ENCODE measurements around the gene SKAP2.

SKAP2 gene

GRCh38 chr7:26864309-26865093 is at the start of gene SKAP2:
Gene SKAP2, minus strand, starts transcription at chr7:26864590. Its CDS starts 161 bp downstream, at chr7:26864429.
- H3K4me1 Mint-ChIP-seq (ENCODE audit: low read depth) = peaks cover 10% of the 10 kb centered on the region
- H3K9me3 Mint-ChIP-seq = peaks cover 8% of the 10 kb centered on the region
- H3K27ac Mint-ChIP-seq = peak within 1 kb of the TSS; percentile 58
- peaks cover 52% of the 10 kb centered on the region for H3K27me3 Mint-ChIP-seq (ENCODE audit: low read depth)
- H3K4me3 Mint-ChIP-seq = peak within 1 kb of the TSS; percentile 88
- peaks cover 4% of the 10 kb centered on the region for H3K36me3 Mint-ChIP-seq (ENCODE audit: low read depth)

GRCh38 chr7:26912933-26913536 is 48.6 kb upstream of the SKAP2 start:
- H3K27ac Mint-ChIP-seq = no peak overlapping the region
- H3K4me1 Mint-ChIP-seq (ENCODE audit: low read depth) = no peaks in the 10 kb centered on the region
- H3K27me3 Mint-ChIP-seq (ENCODE audit: low read depth) = peaks cover 7% of the 10 kb centered on the region
- H3K4me3 Mint-ChIP-seq = no peak overlapping the region
- H3K9me3 Mint-ChIP-seq = no peaks in the 10 kb centered on the region
- H3K36me3 Mint-ChIP-seq (ENCODE audit: low read depth) = no peaks in the 10 kb centered on the region

DNA sequence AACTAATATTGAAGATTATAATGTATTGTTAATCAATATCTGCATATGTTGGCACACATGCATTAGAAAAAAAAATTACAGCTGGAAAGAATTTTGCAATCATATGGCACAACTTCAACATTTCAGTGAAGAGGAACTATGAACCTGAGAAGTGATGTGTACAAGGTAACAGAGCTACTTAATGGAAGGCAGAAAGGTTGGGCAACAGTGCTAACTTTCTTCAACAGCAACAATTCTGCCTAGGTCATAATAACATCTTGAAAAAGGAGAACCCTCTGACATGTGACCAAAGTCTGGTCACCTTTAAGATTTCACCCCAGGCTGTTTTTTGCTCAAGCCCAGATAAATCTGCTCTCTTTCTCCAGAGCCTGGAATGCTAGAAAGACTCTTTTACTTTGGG is 47.9 kb upstream of the SKAP2 start:
- Mint-ChIP-seq H3K27me3 (ENCODE audit: low read depth) (peaks cover 7% of the 10 kb centered on the region), H3K9me3 (no peaks in the 10 kb centered on the region), H3K4me3 (no peak overlapping the region), H3K36me3 (ENCODE audit: low read depth) (no peaks in the 10 kb centered on the region), H3K27ac (no peak overlapping the region), H3K4me1 (ENCODE audit: low read depth) (no peaks in the 10 kb centered on the region)

DNA sequence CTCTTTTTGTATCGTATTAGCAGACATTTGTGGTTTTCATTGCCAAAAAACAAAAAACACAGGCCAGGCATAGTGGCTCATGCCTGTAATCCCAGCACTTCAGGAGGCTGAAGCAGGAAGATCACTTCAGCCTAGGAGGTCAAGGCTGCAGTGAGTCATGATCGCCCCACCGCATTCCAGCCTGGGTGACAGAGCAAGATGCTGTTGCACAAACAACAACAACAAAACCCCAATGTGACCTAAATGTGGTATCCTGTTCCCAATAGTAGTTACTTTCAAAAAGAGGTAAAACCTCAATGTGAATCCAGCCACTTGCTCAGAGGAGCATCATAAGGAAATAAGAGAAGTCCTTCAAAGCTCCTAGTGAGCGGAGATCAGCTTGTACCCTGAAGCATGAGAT is 45.8 kb upstream of the SKAP2 start:
- Mint-ChIP-seq H3K4me1 (ENCODE audit: low read depth) (no peaks in the 10 kb centered on the region), H3K27ac (no peak overlapping the region), H3K9me3 (no peaks in the 10 kb centered on the region), H3K36me3 (ENCODE audit: low read depth) (no peaks in the 10 kb centered on the region), H3K27me3 (ENCODE audit: low read depth) (peaks cover 2% of the 10 kb centered on the region), H3K4me3 (no peak overlapping the region)

GRCh38 chr7:26900251-26900650 is 35.9 kb upstream of the SKAP2 start:
- no peaks in the 10 kb centered on the region for H3K9me3 Mint-ChIP-seq
- no peak overlapping the region for H3K4me3 Mint-ChIP-seq
- no peaks in the 10 kb centered on the region for H3K36me3 Mint-ChIP-seq (ENCODE audit: low read depth)
- H3K27me3 Mint-ChIP-seq (ENCODE audit: low read depth) = peaks cover 3% of the 10 kb centered on the region
- H3K4me1 Mint-ChIP-seq (ENCODE audit: low read depth) = no peaks in the 10 kb centered on the region
- no peak overlapping the region for H3K27ac Mint-ChIP-seq

GRCh38 chr7:26899519-26899918 is 35.1 kb upstream of the SKAP2 start:
- peaks cover 3% of the 10 kb centered on the region for H3K27me3 Mint-ChIP-seq (ENCODE audit: low read depth)
- no peaks in the 10 kb centered on the region for H3K36me3 Mint-ChIP-seq (ENCODE audit: low read depth)
- H3K27ac Mint-ChIP-seq = no peak overlapping the region
- H3K9me3 Mint-ChIP-seq = no peaks in the 10 kb centered on the region
- H3K4me3 Mint-ChIP-seq = no peak overlapping the region
- H3K4me1 Mint-ChIP-seq (ENCODE audit: low read depth) = no peaks in the 10 kb centered on the region

GRCh38 chr7:26898891-26899290 is 34.5 kb upstream of the SKAP2 start:
- Mint-ChIP-seq H3K27me3 (ENCODE audit: low read depth) (peaks cover 3% of the 10 kb centered on the region), H3K4me3 (no peak overlapping the region), H3K27ac (no peak overlapping the region), H3K9me3 (no peaks in the 10 kb centered on the region), H3K4me1 (ENCODE audit: low read depth) (no peaks in the 10 kb centered on the region), H3K36me3 (ENCODE audit: low read depth) (no peaks in the 10 kb centered on the region)

GRCh38 chr7:26897928-26898327 is 33.5 kb upstream of the SKAP2 start:
- Mint-ChIP-seq H3K27ac (no peak overlapping the region), H3K4me3 (no peak overlapping the region), H3K9me3 (no peaks in the 10 kb centered on the region), H3K4me1 (ENCODE audit: low read depth) (no peaks in the 10 kb centered on the region), H3K36me3 (ENCODE audit: low read depth) (no peaks in the 10 kb centered on the region), H3K27me3 (ENCODE audit: low read depth) (peaks cover 4% of the 10 kb centered on the region)

DNA sequence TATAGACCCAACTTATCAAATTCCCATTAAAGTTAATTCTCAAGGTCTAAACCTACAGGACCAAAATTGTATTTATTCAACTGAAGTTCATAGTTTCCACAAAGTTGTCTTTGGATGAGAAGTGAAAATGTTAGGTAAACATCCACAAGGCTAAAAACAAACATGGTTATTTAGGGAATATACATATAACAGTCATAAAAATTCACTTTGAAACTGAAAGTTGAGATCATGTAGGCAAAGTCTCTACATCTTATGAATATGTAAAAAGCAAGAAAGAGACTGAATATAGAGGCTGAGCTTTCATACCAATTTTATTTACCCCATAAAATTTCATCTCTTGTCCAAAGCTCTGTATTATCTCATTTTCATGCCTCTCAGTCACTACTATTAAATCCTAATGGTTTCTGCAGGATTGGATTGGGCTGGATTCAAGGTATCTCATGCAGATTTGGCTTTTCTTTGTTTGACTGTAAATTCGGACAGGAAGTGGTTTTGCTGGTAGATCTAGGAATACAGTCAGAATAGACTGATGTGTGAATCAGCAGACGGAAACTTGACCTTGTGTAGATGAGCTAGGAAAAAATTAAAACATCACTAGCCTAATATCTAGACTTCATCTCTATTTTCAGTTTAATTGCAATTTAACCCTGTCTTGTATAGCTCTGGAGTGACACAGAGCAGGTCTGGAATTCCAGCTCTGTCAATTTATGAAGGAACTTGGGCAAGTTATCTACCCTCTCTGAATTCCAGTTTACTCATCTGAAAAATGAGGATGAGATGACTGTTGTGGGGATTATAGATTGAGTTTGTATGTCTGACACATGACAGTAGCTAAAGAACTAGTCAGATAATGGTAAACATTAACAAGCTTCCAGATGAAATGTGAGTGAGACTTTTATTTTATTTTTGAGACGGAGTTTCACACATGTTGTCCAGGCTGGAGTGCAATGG is 27.3 kb upstream of the SKAP2 start:
- no peaks in the 10 kb centered on the region for H3K9me3 Mint-ChIP-seq
- H3K4me1 Mint-ChIP-seq (ENCODE audit: low read depth) = no peaks in the 10 kb centered on the region
- no peaks in the 10 kb centered on the region for H3K36me3 Mint-ChIP-seq (ENCODE audit: low read depth)
- no peak overlapping the region for H3K4me3 Mint-ChIP-seq
- H3K27me3 Mint-ChIP-seq (ENCODE audit: low read depth) = peaks cover 8% of the 10 kb centered on the region
- no peak overlapping the region for H3K27ac Mint-ChIP-seq

- no peaks in the 10 kb centered on the region for H3K36me3 Mint-ChIP-seq (ENCODE audit: low read depth)
- H3K4me3 Mint-ChIP-seq = no peak overlapping the region
- no peaks in the 10 kb centered on the region for H3K4me1 Mint-ChIP-seq (ENCODE audit: low read depth)
- H3K27me3 Mint-ChIP-seq (ENCODE audit: low read depth) = peaks cover 11% of the 10 kb centered on the region
- no peak overlapping the region for H3K27ac Mint-ChIP-seq
- peaks cover 20% of the 10 kb centered on the region for H3K9me3 Mint-ChIP-seq
Observed at GRCh38 chr7:26880852-26881251, 16.5 kb upstream of the SKAP2 start.

DNA sequence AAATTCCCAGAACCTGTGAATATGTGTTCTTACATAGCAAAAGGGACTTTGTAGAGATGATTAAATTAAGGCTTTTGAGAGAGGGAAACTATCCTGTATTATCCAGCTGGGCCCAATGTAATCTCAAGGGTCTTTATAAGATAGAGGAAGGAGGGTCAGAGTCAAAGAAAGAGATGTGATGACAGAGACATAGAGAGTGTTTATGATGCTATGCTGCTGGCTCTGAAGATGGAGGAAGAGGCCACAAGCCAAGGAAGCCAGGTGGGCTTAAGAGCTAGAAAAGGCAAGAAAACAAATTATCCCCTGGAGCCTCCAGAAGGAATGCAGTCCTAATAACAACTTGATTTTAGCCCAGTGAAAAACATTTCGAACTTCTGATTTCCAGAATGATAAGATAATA is 15.3 kb upstream of the SKAP2 start:
- Mint-ChIP-seq H3K36me3 (ENCODE audit: low read depth) (no peaks in the 10 kb centered on the region), H3K9me3 (peaks cover 9% of the 10 kb centered on the region), H3K4me3 (no peak overlapping the region), H3K4me1 (ENCODE audit: low read depth) (no peaks in the 10 kb centered on the region), H3K27me3 (ENCODE audit: low read depth) (peaks cover 14% of the 10 kb centered on the region), H3K27ac (no peak overlapping the region)

GRCh38 chr7:26868841-26869495 is 4.6 kb upstream of the SKAP2 start:
- H3K9me3 Mint-ChIP-seq = peaks cover 8% of the 10 kb centered on the region
- peaks cover 33% of the 10 kb centered on the region for H3K27me3 Mint-ChIP-seq (ENCODE audit: low read depth)
- H3K4me3 Mint-ChIP-seq = no peak overlapping the region
- H3K36me3 Mint-ChIP-seq (ENCODE audit: low read depth) = peaks cover 4% of the 10 kb centered on the region
- H3K4me1 Mint-ChIP-seq (ENCODE audit: low read depth) = peaks cover 7% of the 10 kb centered on the region
- H3K27ac Mint-ChIP-seq = no peak overlapping the region

GRCh38 chr7:26865094-26865388 is 651 bp upstream of the SKAP2 start:
- peaks cover 4% of the 10 kb centered on the region for H3K36me3 Mint-ChIP-seq (ENCODE audit: low read depth)
- H3K4me3 Mint-ChIP-seq = peak overlapping the region; percentile 88

GRCh38 chr7:26863518-26864308 is 677 bp downstream of the SKAP2 start:
- Mint-ChIP-seq H3K27ac (peak overlapping the region; percentile 58), H3K4me1 (ENCODE audit: low read depth) (peaks cover 10% of the 10 kb centered on the region), H3K4me3 (peak overlapping the region; percentile 88), H3K27me3 (ENCODE audit: low read depth) (peaks cover 55% of the 10 kb centered on the region), H3K9me3 (peaks cover 8% of the 10 kb centered on the region), H3K36me3 (ENCODE audit: low read depth) (peaks cover 4% of the 10 kb centered on the region)

More at GRCh38 chr7:26865094-26865388, 651 bp upstream of the SKAP2 start:
- H3K27me3 Mint-ChIP-seq (ENCODE audit: low read depth) = peaks cover 52% of the 10 kb centered on the region
- peaks cover 10% of the 10 kb centered on the region for H3K4me1 Mint-ChIP-seq (ENCODE audit: low read depth)
- peaks cover 8% of the 10 kb centered on the region for H3K9me3 Mint-ChIP-seq
- H3K27ac Mint-ChIP-seq = peak overlapping the region; percentile 58
